NT2/D1 (cell line): ENCODE measurements around the gene EPHB4.

Source experiments
- YY1 ChIP-seq: IDR thresholded peaks from 2 replicates; pipeline ENCODE4 v1.6.1; 2011; ENCODE audit not compliant: insufficient read length, insufficient read depth
- ZNF274 ChIP-seq: IDR thresholded peaks from 2 replicates; pipeline ENCODE4 v1.6.1; 2011; ENCODE audit warnings: mild to moderate bottlenecking, low read depth, low read length

DNA sequence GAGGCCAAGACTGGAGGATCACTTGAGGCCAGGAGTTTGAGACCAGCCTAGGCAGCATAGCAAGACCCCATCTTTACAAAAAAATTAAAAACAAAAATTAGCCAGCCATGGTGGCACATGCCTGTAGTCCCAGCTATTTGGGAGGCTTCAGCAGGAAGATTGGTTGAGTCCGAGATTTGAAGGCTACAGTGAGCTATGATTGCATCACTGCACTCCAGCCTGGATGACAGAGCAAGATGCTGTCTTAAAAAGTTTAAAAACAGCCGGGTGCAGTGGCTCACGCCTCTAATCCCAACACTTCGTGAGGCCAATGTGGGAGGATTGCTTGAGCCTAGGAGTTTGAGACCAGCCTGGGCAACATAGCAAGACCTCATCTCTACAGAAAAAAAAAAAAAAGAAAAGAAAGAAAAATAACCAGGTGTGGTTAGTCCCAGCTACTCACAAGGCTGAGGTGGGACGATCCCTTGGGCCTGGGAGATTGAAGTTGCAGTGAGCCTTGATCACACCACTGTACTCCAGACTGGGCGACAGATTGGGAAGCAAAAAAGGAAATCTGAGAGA lies 49.2 kb downstream of the EPHB4 start:
- TF ChIP-seq YY1 (no peak), ZNF274 (no peak)
